Erythroblast (primary cell): ENCODE data around the gene TC2N.

Experiments used
- GATA1 ChIP-seq: IDR thresholded peaks from 2 replicates; pipeline ENCODE4 v1.6.1; 2011; ENCODE audit warnings: low read depth, mild to moderate bottlenecking, control low read depth, low read length, moderate library complexity
- POLR2A ChIP-seq: IDR thresholded peaks from 2 replicates; pipeline ENCODE4 v1.6.1; 2011; ENCODE audit warnings: mild to moderate bottlenecking, low read length

DNA sequence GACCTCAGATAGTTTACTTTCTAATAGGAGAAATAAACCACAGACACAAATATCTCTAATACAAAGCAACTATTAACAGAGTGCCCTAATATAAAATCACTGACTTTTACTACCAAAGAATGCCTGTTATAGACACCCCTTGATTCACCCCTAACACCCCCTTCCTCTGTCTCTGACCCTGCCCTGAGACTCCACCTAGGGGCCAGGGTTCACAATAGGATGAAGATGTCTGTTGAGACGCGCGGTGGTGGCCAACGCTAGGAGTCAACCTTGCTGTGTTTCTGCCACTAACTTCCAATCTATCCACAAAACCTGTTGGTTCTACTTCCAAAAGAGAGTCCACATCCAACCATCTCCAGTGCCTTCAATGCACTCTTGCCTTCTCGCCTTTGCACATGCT, 10.9 kb upstream of the TC2N start:
- TF ChIP-seq POLR2A (no peak), GATA1 (no peak)
